Omental fat pad (tissue), 4 donors: ENCODE results near the gene DENND1A. TPM values are rescaled to one million over a fixed set of nuclear protein-coding genes. Genes with fewer than 3 reads are reported as not detected.

Experiments
- ATAC-seq: fragments of 150-250 bp; one replicate; pipeline ENCODE4 v1.9.1; 2016; ENCODE audit warnings: mild to moderate bottlenecking, moderate library complexity; ENCODE audit not compliant: low FRiP score
- DNase-seq: peaks from one replicate; pipeline ENCODE4 v3.0.0-alpha.2; 2019; ENCODE audit warnings: low spot score
- total RNA-seq, 4 donors: library from RNA; depleted of rRNA; stranded (reverse); fragments of >200 nt; gene quantifications; one replicate each; pipeline ENCODE4 v1.1.0, GENCODE V29; 2016
- TF ChIP-seq, protein P1 (sequence below), 3 donors: fragments of 450-650 bp; IDR thresholded peaks; one replicate each; pipeline ENCODE4 v1.5.1; 2016 to 2017; ENCODE audit warnings: antibody characterized with exemption in 3 of 3, mild to moderate bottlenecking in 3 of 3, moderate library complexity in 2 of 3

The DENND1A gene
- total RNA-seq, 4 donors from 2014 or later = 15.2 to 22.8 (median 20.7) TPM

DNA sequence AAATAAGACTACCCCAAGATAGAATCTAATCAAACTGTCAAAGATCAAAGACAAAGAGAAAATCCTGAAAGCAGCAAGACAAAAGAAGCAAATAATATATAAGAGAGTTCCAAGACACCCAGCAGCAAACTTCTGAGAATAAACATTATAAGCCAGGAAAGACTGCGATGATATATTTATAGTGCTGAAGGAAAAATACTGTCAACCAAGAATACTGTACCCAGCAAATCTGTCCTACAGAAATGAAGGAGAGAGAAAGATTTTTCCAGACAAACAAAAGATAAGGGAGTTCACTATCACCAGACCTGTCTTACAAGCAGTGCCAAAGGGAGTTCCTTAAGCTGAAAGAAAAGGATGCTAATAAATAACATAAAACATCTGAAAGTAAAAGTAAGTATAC lies 227.4 kb downstream of the DENND1A start:
- no peak for ATAC-seq
- TF ChIP-seq, protein P1, sequence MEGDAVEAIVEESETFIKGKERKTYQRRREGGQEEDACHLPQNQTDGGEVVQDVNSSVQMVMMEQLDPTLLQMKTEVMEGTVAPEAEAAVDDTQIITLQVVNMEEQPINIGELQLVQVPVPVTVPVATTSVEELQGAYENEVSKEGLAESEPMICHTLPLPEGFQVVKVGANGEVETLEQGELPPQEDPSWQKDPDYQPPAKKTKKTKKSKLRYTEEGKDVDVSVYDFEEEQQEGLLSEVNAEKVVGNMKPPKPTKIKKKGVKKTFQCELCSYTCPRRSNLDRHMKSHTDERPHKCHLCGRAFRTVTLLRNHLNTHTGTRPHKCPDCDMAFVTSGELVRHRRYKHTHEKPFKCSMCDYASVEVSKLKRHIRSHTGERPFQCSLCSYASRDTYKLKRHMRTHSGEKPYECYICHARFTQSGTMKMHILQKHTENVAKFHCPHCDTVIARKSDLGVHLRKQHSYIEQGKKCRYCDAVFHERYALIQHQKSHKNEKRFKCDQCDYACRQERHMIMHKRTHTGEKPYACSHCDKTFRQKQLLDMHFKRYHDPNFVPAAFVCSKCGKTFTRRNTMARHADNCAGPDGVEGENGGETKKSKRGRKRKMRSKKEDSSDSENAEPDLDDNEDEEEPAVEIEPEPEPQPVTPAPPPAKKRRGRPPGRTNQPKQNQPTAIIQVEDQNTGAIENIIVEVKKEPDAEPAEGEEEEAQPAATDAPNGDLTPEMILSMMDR (IDR thresholded peaks at IDR 0.05) = no peak
- DNase-seq = no peak

DNA sequence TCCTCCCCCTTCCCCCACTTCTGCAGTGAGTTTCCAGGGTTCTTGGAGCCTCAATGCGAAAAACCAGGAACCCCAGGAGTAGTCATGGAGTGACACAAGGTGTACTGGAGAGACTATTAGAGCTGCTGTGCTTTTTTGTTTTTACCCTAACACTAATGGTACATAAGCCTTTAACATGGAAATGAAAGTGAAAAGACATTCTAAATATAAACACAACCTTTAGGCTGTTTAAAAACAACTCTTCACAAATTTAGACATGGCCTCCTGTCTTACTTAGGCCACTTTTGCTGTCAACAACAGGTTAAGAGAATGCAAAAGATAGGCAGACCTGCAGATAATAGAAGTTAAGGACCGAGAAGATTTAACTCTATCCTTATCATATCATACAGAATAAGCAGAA lies 232.2 kb downstream of the DENND1A start:
- TF ChIP-seq, protein P1 (IDR thresholded peaks at IDR 0.05) = no peak
- ATAC-seq (no peak), DNase-seq (no peak)

DNA sequence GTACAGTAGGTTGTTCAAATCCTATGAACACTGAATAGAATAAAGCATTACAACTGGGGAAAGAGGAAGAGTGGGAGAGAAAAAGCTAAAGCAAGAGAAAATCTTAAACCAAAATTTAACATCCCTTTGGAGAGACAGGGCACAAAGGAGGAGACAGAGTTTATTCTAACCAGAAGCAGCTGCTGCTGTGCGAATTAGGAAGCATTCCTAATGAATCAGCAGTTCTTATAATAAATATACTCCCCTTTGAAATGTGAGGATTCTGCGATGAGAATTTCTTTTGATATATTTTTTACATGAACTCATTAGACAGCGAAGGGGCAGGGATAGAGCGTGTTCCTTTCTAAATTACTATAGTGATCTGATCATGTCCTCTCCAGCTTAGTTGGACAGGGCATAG lies 233.4 kb downstream of the DENND1A start:
- DNase-seq (no peak), ATAC-seq (no peak)
- TF ChIP-seq, protein P1 (IDR thresholded peaks at IDR 0.05) = no peak

DNA sequence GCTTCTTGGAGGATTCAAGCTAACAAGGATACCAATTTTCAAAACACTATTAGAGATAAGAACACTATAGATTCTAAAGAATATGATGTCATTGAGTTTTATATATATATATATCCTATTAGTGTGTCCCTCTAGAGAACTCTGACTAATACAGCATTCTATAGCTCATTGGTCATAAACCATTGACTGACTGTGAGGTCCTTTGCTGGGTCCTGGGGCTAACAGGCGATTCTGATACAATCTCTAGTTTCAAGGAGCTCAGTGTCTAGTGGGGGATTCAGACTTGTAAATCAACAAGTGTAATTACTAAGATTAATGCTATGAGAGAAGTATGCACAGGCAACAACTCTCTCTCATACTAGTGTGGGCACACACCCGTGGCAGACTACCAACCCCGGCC lies 234.5 kb downstream of the DENND1A start:
- TF ChIP-seq, protein P1 (IDR thresholded peaks at IDR 0.05) = no peak
- ATAC-seq (no peak), DNase-seq (no peak)

DNA sequence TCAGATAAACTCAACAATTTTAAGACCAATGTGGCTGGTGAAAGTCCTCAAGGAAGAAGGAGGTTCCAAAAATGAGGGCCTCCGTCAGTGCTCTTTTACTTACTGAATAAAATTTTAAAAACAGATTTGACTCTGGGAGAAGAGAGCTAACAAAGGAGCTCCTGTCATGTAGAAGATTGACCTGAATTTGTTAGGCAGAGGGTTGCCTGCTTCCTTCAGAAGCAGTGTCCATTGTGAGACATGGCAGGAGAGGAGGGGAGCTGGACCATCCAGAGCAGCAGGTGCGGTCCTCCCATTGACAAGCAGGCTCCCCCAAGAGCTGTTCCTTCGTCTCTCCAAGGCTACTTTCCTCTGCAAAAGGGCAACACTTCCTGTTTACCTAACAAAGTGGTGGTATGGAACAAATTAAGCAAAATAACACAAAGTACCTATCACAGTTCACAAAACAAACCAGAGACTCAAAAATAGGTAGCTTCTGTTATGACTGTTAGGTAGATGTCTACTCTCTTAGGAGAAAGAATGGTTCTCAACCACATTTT lies 238.1 kb downstream of the DENND1A start:
- TF ChIP-seq, protein P1 (IDR thresholded peaks at IDR 0.05) = no peak
- DNase-seq = no peak
- no peak for ATAC-seq

DNA sequence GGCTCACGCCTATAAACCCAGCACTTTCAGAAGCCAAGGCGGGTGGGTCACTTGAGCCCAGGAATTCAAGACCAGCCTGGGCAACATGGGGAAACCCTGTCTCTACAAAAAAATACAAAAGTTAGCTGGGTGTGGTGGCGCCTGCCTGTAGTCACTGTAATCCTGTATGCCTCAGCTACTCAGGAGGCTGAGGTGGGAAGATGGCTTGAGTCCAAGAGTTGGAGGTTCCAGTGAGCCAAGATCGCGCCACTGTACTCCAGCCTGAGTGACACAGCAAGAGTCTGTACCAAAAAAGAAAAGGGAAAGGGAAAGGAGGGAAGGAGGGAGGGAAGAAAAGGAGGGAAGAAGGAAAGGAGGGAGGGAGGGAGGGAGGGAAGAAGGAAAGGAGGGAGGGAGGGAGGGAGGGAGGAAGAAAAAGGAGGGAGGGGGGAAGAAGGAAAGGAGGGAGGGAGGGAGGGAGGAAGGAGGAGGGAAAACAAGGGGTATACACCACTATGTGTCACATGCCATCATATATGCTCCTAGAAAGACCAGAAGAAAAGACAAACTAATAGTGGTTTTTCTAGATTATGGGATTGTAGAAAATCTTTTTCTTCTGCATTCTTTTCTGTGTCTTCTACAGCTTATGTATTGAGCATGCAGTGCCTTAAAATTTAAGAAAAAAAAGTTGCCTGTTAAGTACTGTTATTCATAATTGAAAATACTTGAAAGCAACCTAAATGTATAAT lies 240.1 kb downstream of the DENND1A start:
- TF ChIP-seq, protein P1 (IDR thresholded peaks at IDR 0.05) = no peak
- no peak for ATAC-seq

DNA sequence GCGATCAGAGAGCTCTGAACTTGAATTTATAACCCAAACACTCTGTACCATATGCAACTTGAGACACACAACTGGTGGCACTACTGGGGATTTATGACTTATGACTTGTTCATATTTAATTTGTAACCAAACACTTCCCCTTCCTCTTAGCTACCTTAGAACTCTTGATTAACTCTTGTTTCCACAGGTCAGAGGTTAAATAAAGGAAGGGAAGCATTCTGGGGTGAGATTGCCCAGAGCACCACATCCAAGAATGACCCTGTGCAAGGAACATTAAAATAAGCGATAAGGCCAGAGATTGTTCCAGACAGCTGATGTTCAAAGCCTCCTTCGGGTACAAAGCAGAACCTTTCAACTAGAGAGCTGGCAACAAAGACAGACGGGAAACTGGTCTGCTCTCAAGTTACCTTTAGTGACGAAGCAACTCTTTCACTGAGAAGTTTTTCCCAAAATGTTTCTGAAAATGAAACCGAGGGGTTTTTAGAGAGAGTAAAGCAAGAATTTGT lies 242.6 kb downstream of the DENND1A start:
- DNase-seq = no peak
- TF ChIP-seq, protein P1 (IDR thresholded peaks at IDR 0.05) = no peak
- no peak for ATAC-seq

More for the DNA sequence above, 240.1 kb downstream of the DENND1A start:
- DNase-seq = no peak
